Calu3 (cell line): ENCODE data around the gene LIPN. TPM values are rescaled to one million over a fixed set of nuclear protein-coding genes. Genes with fewer than 3 reads are reported as not detected.

ENCODE experiments used
- Bru-seq: library from RNA; stranded (reverse); fragments of 400-500 nt; gene quantifications from one replicate; lab custom pipeline; 2021; lab: Mats Ljungman, UMichigan
- BruChase-seq, 2 experiments: library from RNA; stranded (reverse); fragments of 400-500 nt; gene quantifications; one replicate each; lab custom pipeline; 2021; lab: Mats Ljungman, UMichigan
- BruUV-seq: library from RNA; stranded (reverse); fragments of 400-500 nt; replicated peaks from 2 replicates; lab custom pipeline; 2021; lab: Mats Ljungman, UMichigan
- CTCF ChIA-PET: fragments of 300-600 bp; sonication (Branson Sonifier 250); formaldehyde crosslinking; loops from one replicate; lab custom pipeline; 2022; ENCODE audit warnings: antibody characterized with exemption; lab: Charles Lee
- DNase-seq: peaks from one replicate; pipeline ENCODE4 v3.0.0; 2022
- H3K27ac Mint-ChIP-seq: one replicate; pipeline ENCODE4 v1.8.0; 2022; ENCODE audit warnings: mixed read lengths; ENCODE audit not compliant: unreplicated experiment
- H3K27me3 Mint-ChIP-seq: one replicate; pipeline ENCODE4 v1.8.0; 2022; ENCODE audit warnings: mixed read lengths; ENCODE audit not compliant: unreplicated experiment
- H3K36me3 Mint-ChIP-seq: one replicate; pipeline ENCODE4 v1.8.0; 2022; ENCODE audit warnings: mild to moderate bottlenecking, moderate library complexity, mixed read lengths; ENCODE audit not compliant: insufficient read depth, unreplicated experiment
- H3K4me1 Mint-ChIP-seq: one replicate; pipeline ENCODE4 v1.8.0; 2022; ENCODE audit warnings: mild to moderate bottlenecking, low read depth, mixed read lengths; ENCODE audit not compliant: unreplicated experiment
- H3K4me3 Mint-ChIP-seq: one replicate; pipeline ENCODE4 v1.8.0; 2022; ENCODE audit warnings: mild to moderate bottlenecking, low read depth, moderate library complexity, mixed read lengths; ENCODE audit not compliant: unreplicated experiment
- H3K9me3 Mint-ChIP-seq: one replicate; pipeline ENCODE4 v1.8.0; 2022; ENCODE audit warnings: low read depth, mixed read lengths; ENCODE audit not compliant: unreplicated experiment
- intact Hi-C: fragments of 100-400 bp; cut with micrococcal nuclease; formaldehyde crosslinking; loops from one replicate; pipeline ENCODE4 v1.10.0; 2022; ENCODE audit not compliant: unreplicated experiment
- long read RNA-seq: library from polyadenylated mRNA; stranded (forward); transcript quantifications from one replicate; pipeline ENCODE4 v2.0.0, GENCODE V29; 2022
- total RNA-seq: library from RNA; stranded (reverse); gene quantifications from 2 replicates; pipeline ENCODE4 v1.2.3, GENCODE V29; 2022
- TF ChIP-seq, protein P1 (sequence below): fragments of 200-600 bp; IDR thresholded peaks from one replicate; pipeline ENCODE4 v1.8.0; 2022; ENCODE audit warnings: antibody characterized with exemption; ENCODE audit not compliant: unreplicated experiment

Gene LIPN, protein sequence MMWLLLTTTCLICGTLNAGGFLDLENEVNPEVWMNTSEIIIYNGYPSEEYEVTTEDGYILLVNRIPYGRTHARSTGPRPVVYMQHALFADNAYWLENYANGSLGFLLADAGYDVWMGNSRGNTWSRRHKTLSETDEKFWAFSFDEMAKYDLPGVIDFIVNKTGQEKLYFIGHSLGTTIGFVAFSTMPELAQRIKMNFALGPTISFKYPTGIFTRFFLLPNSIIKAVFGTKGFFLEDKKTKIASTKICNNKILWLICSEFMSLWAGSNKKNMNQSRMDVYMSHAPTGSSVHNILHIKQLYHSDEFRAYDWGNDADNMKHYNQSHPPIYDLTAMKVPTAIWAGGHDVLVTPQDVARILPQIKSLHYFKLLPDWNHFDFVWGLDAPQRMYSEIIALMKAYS
- total RNA-seq (not detected in 2 replicates), Bru-seq, nascent RNA (not detected), BruChase-seq, experiment 1, labeled RNA remaining after a 6-hour chase (not detected), BruChase-seq, experiment 2, labeled RNA remaining after a 2-hour chase (not detected)
- long read RNA-seq = 0 reads

DNA sequence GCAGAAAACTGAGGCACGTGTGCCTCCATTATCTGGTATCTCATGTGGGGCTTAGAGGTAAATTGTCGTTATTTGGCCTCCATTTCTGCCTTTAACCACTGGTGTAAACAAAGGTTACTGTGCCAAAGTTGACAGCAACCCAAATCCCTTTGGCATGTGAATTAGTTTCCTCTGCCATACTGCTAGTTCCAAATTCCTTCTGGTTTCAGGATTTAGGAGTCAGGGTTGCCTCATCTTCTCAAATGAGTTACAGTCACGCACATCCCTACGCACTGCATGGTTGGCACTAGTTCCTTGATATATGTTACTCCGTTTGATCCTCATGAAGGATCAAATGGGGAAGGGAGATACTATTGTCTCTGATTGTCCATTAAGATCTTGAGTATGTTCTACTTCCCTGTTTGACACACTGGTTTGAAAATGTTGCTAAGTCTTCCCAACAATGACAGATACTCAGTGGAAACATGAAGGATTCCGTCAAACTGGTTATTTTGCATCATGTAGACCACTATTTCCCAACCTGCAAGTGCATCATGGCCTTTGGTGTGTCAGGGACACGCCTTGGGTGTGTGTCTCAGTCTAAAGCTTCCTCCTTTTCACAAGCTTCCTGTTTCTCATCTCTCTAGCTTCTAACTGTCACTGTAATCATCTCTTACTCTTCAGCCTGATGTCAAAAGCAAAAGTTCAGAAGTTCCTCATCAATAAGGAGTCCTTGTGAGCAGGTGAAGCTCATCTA lies at the start of gene LIPN:
Gene LIPN (plus strand): TSS at position 655 of the 736 bp plus-strand sequence. CDS start 1,386 bp downstream, outside the sequence.
- TF ChIP-seq, protein P1, sequence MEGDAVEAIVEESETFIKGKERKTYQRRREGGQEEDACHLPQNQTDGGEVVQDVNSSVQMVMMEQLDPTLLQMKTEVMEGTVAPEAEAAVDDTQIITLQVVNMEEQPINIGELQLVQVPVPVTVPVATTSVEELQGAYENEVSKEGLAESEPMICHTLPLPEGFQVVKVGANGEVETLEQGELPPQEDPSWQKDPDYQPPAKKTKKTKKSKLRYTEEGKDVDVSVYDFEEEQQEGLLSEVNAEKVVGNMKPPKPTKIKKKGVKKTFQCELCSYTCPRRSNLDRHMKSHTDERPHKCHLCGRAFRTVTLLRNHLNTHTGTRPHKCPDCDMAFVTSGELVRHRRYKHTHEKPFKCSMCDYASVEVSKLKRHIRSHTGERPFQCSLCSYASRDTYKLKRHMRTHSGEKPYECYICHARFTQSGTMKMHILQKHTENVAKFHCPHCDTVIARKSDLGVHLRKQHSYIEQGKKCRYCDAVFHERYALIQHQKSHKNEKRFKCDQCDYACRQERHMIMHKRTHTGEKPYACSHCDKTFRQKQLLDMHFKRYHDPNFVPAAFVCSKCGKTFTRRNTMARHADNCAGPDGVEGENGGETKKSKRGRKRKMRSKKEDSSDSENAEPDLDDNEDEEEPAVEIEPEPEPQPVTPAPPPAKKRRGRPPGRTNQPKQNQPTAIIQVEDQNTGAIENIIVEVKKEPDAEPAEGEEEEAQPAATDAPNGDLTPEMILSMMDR = no peak
- H3K36me3 Mint-ChIP-seq = no peaks in the 10 kb centered on the region
- CTCF ChIA-PET = no interaction called here
- H3K4me3 Mint-ChIP-seq = no peak within 1 kb of the TSS
- no peak within 1 kb of the TSS for H3K27ac Mint-ChIP-seq
- no peak for DNase-seq
- BruUV-seq = no TSS peak
- H3K4me1 Mint-ChIP-seq = no peaks in the 10 kb centered on the region
- H3K27me3 Mint-ChIP-seq = no peaks in the 10 kb centered on the region
- intact Hi-C loops = no loop called here
- H3K9me3 Mint-ChIP-seq = no peaks in the 10 kb centered on the region

DNA sequence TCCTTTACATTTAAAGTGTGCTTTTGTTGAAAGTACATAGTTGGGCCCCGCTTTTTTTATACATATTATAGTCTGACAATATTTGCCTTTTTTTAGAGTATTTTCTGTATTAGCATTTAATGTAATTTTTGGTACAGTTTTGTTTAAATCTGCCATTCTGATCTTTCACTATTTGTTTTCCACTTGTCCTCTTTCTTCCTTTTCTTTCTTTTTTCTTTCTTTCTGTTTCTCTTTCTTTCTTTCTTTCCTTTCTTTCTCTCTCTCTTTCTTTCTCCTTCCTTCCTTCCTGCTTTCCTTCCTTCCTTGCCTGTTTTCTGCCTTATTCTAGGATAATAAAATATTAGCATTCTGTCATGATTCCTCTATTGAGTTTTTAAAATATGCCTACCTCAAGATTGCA lies 44.3 kb upstream of the LIPN start:
- Mint-ChIP-seq H3K27ac (no peak overlapping the region), H3K36me3 (no peaks in the 10 kb centered on the region), H3K9me3 (no peaks in the 10 kb centered on the region), H3K4me3 (no peak overlapping the region), H3K4me1 (no peaks in the 10 kb centered on the region), H3K27me3 (no peaks in the 10 kb centered on the region)
- DNase-seq = no peak
- BruUV-seq = no TSS peak
- intact Hi-C loops = no loop called here
- TF ChIP-seq, protein P1 = no peak
- CTCF ChIA-PET = no interaction called here

DNA sequence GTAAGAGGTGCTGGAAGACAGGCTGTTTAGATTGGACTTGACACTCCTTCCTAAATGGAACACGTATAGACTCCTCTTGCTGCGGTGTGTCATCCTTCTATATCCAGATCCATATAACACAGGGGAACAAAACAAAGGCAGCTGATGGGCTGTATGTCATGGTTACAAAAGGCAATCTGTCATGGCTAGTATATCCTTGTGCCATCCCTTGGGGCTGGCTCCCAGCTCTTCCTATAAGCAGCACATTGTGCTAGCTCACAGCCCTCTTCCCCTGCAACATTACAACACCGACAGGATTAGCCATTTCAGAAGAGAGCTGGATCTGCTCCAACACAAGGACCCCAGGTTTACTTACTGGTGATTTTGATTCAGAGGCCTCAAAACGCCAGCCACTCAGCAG lies 38.4 kb upstream of the LIPN start:
- no peak for DNase-seq
- TF ChIP-seq, protein P1 = no peak
- H3K4me3 Mint-ChIP-seq = no peak overlapping the region

DNA sequence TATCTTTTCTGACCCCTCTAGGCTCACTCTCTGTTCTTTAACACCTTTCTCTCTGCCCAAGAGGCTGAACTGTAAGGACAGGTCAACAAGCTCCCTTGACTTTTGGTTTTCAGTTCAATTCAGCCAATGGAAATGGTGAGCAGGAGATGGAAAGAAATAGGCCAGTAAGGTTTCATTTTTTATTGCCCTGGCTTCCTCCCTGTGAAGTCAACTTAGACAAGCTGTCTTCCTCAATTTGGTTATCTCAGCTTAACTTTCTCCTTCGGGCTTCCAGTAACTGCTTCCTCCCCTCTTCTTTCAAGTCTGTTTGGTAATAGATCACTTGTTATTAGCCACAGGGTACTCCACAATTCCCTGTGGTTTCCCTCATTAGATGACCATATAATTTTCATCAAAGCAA lies 34.0 kb upstream of the LIPN start:
- BruUV-seq = no TSS peak
- CTCF ChIA-PET = no interaction called here
- intact Hi-C loops = no loop called here

More for the DNA sequence above, 38.4 kb upstream of the LIPN start:
- BruUV-seq = no TSS peak
- Mint-ChIP-seq H3K27me3 (no peaks in the 10 kb centered on the region), H3K4me1 (no peaks in the 10 kb centered on the region), H3K27ac (no peak overlapping the region), H3K9me3 (no peaks in the 10 kb centered on the region), H3K36me3 (no peaks in the 10 kb centered on the region)
- CTCF ChIA-PET = no interaction called here
- intact Hi-C loops = no loop called here

More for the DNA sequence above, 34.0 kb upstream of the LIPN start:
- no peak for DNase-seq
- TF ChIP-seq, protein P1 = no peak
- Mint-ChIP-seq H3K36me3 (no peaks in the 10 kb centered on the region), H3K27me3 (peaks cover 17% of the 10 kb centered on the region), H3K4me1 (no peaks in the 10 kb centered on the region), H3K4me3 (no peak overlapping the region), H3K9me3 (no peaks in the 10 kb centered on the region), H3K27ac (no peak overlapping the region)
